Measurements from ENCODE around the gene ZNF397.

The ZNF397 gene

GRCh38 chr18:35283923-35284794, 43.3 kb downstream of the ZNF397 start:
- DNase-seq (ENCODE audit: low spot score): no peak
- no peak for TF ChIP-seq CTCF (IDR thresholded peaks at IDR 0.05; ENCODE audit: borderline replicate concordance, control extremely low read depth, extremely low read depth, insufficient read depth, missing control alignments)
- in situ Hi-C loops (cut with MboI; ENCODE audit: low sequenced_read_pairs, unreplicated experiment): no loop called here

- in situ Hi-C loops (cut with MboI; ENCODE audit: low sequenced_read_pairs, unreplicated experiment): no loop called here
- TF ChIP-seq CTCF (IDR thresholded peaks at IDR 0.05; ENCODE audit: borderline replicate concordance, control extremely low read depth, extremely low read depth, insufficient read depth, missing control alignments): no peak
- DNase-seq (ENCODE audit: low spot score): no peak
Measured at GRCh38 chr18:35284841-35285240, 44.0 kb downstream of the ZNF397 start.

GRCh38 chr18:35289293-35289692, 48.5 kb downstream of the ZNF397 start:
- DNase-seq (ENCODE audit: low spot score): peak; percentile 27
- in situ Hi-C loops (cut with MboI; ENCODE audit: low sequenced_read_pairs, unreplicated experiment): no loop called here
- TF ChIP-seq CTCF (IDR thresholded peaks at IDR 0.05; ENCODE audit: borderline replicate concordance, control extremely low read depth, extremely low read depth, insufficient read depth, missing control alignments): no peak

- TF ChIP-seq CTCF (IDR thresholded peaks at IDR 0.05; ENCODE audit: borderline replicate concordance, control extremely low read depth, extremely low read depth, insufficient read depth, missing control alignments): no peak
- in situ Hi-C loops (cut with MboI; ENCODE audit: low sequenced_read_pairs, unreplicated experiment): no loop called here
- peak; percentile 41 for DNase-seq (ENCODE audit: low spot score)
Measured at GRCh38 chr18:35289727-35290093, 48.9 kb downstream of the ZNF397 start.

- TF ChIP-seq CTCF (IDR thresholded peaks at IDR 0.05; ENCODE audit: borderline replicate concordance, control extremely low read depth, extremely low read depth, insufficient read depth, missing control alignments): no peak
- DNase-seq (ENCODE audit: low spot score): peak; percentile 92
- in situ Hi-C loops (cut with MboI; ENCODE audit: low sequenced_read_pairs, unreplicated experiment): no loop called here
Measured at GRCh38 chr18:35290094-35290735, 49.4 kb downstream of the ZNF397 start, which contains the start of gene ZSCAN30. Gene ZSCAN30 (minus strand): TSS chr18:35290229. CDS start chr18:35264352, 25,877 bp downstream.

GRCh38 chr18:35291166-35291565, 50.3 kb downstream of the ZNF397 start:
- in situ Hi-C loops (cut with MboI; ENCODE audit: low sequenced_read_pairs, unreplicated experiment): no loop called here
- no peak for TF ChIP-seq CTCF (IDR thresholded peaks at IDR 0.05; ENCODE audit: borderline replicate concordance, control extremely low read depth, extremely low read depth, insufficient read depth, missing control alignments)
- DNase-seq (ENCODE audit: low spot score): no peak
